Trophoblast cell (in vitro differentiated cells and primary cell): Measurements from ENCODE around the gene CUX1.

Source experiments
- DNase-seq, 2 donors: peaks; one replicate each; pipeline ENCODE4 v3.0.0-alpha.2; 2016
- H2AFZ ChIP-seq: 2 replicates; pipeline ENCODE4 v1.6.1; 2013; ENCODE audit warnings: low read length, moderate library complexity, mild to moderate bottlenecking; ENCODE audit not compliant: insufficient read depth, poor library complexity
- H2AK5ac ChIP-seq: 2 replicates; pipeline ENCODE4 v1.6.1; 2013; ENCODE audit warnings: mild to moderate bottlenecking, low read length
- H2BK120ac ChIP-seq: 2 replicates; pipeline ENCODE4 v1.6.1; 2013; ENCODE audit warnings: low read length, mild to moderate bottlenecking, moderate library complexity; ENCODE audit not compliant: insufficient read depth, poor library complexity
- H2BK12ac ChIP-seq: 2 replicates; pipeline ENCODE4 v1.6.1; 2013; ENCODE audit warnings: mild to moderate bottlenecking, low read length, moderate library complexity
- H2BK5ac ChIP-seq: 2 replicates; pipeline ENCODE4 v1.6.1; 2013; ENCODE audit warnings: low read length, low read depth, moderate library complexity, mild to moderate bottlenecking; ENCODE audit not compliant: poor library complexity
- H3K14ac ChIP-seq: 2 replicates; pipeline ENCODE4 v1.6.1; 2013; ENCODE audit warnings: mild to moderate bottlenecking, low read length
- H3K18ac ChIP-seq: 2 replicates; pipeline ENCODE4 v1.6.1; 2013; ENCODE audit warnings: mild to moderate bottlenecking, low read length
- H3K23ac ChIP-seq: 2 replicates; pipeline ENCODE4 v1.6.1; 2013; ENCODE audit warnings: low read length
- H3K27ac ChIP-seq: 2 replicates; pipeline ENCODE4 v1.5.1; 2013; ENCODE audit warnings: low read depth, mild to moderate bottlenecking, inconsistent platforms, low read length, moderate library complexity
- H3K27me3 ChIP-seq: 2 replicates; pipeline ENCODE4 v1.6.1; 2013; ENCODE audit warnings: inconsistent platforms, mild to moderate bottlenecking, low read length, moderate library complexity; ENCODE audit not compliant: insufficient read depth
- H3K36me3 ChIP-seq, 2 experiments: 1 replicate in 1 of 2; 2 replicates in 1 of 2; pipeline ENCODE4 v1.6.1; 2013; ENCODE audit warnings: low read length in 2 of 2, mild to moderate bottlenecking in 2 of 2, moderate library complexity in 1 of 2; ENCODE audit not compliant: insufficient read depth in 2 of 2, control insufficient read depth in 1 of 2
- H3K4ac ChIP-seq: 2 replicates; pipeline ENCODE4 v1.6.1; 2013; ENCODE audit warnings: low read depth, mild to moderate bottlenecking, low read length, moderate library complexity
- H3K4me1 ChIP-seq, 2 experiments: 1 replicate in 1 of 2; 2 replicates in 1 of 2; pipeline ENCODE4 v1.6.1; 2013; ENCODE audit warnings: low read length in 2 of 2, mild to moderate bottlenecking in 2 of 2, moderate library complexity in 1 of 2; ENCODE audit not compliant: insufficient read depth in 2 of 2, control insufficient read depth in 1 of 2
- H3K4me2 ChIP-seq: 2 replicates; pipeline ENCODE4 v1.6.1; 2013; ENCODE audit warnings: inconsistent platforms, mild to moderate bottlenecking, low read length, moderate library complexity
- H3K4me3 ChIP-seq: 2 replicates; pipeline ENCODE4 v1.5.1; 2013; ENCODE audit warnings: mild to moderate bottlenecking, low read depth, low read length, inconsistent platforms
- H3K79me1 ChIP-seq: one replicate; pipeline ENCODE4 v1.6.1; 2013; ENCODE audit warnings: low read length
- H3K79me2 ChIP-seq: 2 replicates; pipeline ENCODE4 v1.6.1; 2013; ENCODE audit warnings: low read length, mild to moderate bottlenecking; ENCODE audit not compliant: control insufficient read depth, insufficient read depth, poor library complexity
- H3K9ac ChIP-seq: 2 replicates; pipeline ENCODE4 v1.6.1; 2013; ENCODE audit warnings: mild to moderate bottlenecking, low read length
- H3K9me3 ChIP-seq: 2 replicates; pipeline ENCODE4 v1.6.1; 2013; ENCODE audit warnings: low read depth, mild to moderate bottlenecking, control low read depth, inconsistent platforms, low read length; ENCODE audit not compliant: insufficient read depth
- H4K12ac ChIP-seq: 2 replicates; pipeline ENCODE4 v1.6.1; 2013; ENCODE audit warnings: low read depth, mild to moderate bottlenecking, low read length, moderate library complexity
- H4K8ac ChIP-seq: 2 replicates; pipeline ENCODE4 v1.6.1; 2013; ENCODE audit warnings: low read depth, mild to moderate bottlenecking, low read length, moderate library complexity
- H4K91ac ChIP-seq: one replicate; pipeline ENCODE4 v1.6.1; 2013; ENCODE audit warnings: low read depth, mild to moderate bottlenecking, low read length, moderate library complexity
- WGBS: extraction: QIAGEN DNeasy Blood & Tissue Kit; methylation state at CpG from one replicate; pipeline ENCODE4 v1.1.7; 2013; ENCODE audit warnings: missing lambda C conversion rate; ENCODE audit not compliant: insufficient read length, insufficient coverage; ENCODE audit errors: extremely low coverage; 5-methylcytosine and 5-hydroxymethylcytosine counted together

The CUX1 gene

GRCh38 chr7:102175423-102176170 lies 358.2 kb downstream of the CUX1 start:
- no peak overlapping the region for H3K4me2 ChIP-seq
- no peak overlapping the region for H3K14ac ChIP-seq
- no peak overlapping the region for H3K9ac ChIP-seq
- no peak for DNase-seq
- no peak overlapping the region for H2BK5ac ChIP-seq
- H3K27ac ChIP-seq = no peak overlapping the region
- H3K4ac ChIP-seq = no peak overlapping the region
- H4K12ac ChIP-seq = no peak overlapping the region
- no peak overlapping the region for H2BK12ac ChIP-seq
- no peaks in the 10 kb centered on the region for H3K79me1 ChIP-seq
- no peak overlapping the region for H4K91ac ChIP-seq
- H2AK5ac ChIP-seq = no peak overlapping the region
- no peaks in the 10 kb centered on the region for H3K4me1 ChIP-seq
- H3K4me3 ChIP-seq = no peak overlapping the region
- no peak overlapping the region for H3K23ac ChIP-seq
- peaks cover 2% of the 10 kb centered on the region for H3K9me3 ChIP-seq
- H3K27me3 ChIP-seq = no peaks in the 10 kb centered on the region
- H3K36me3 ChIP-seq = peaks cover 40 to 41% of the 10 kb centered on the region in 2 experiments
- WGBS = no CpG with 5 or more reads among the region's 24 CpGs
- no peaks in the 10 kb centered on the region for H3K79me2 ChIP-seq
- no peak overlapping the region for H2AFZ ChIP-seq
- no peak overlapping the region for H2BK120ac ChIP-seq
- H4K8ac ChIP-seq = no peak overlapping the region
- H3K18ac ChIP-seq = no peak overlapping the region

- DNase-seq = no peak
- Histone ChIP-seq H4K12ac (no peak overlapping the region), H2BK5ac (no peak overlapping the region), H4K91ac (no peak overlapping the region), H4K8ac (no peak overlapping the region), H3K79me1 (no peaks in the 10 kb centered on the region), H3K27me3 (no peaks in the 10 kb centered on the region), H3K23ac (no peak overlapping the region), H3K9me3 (peaks cover 2% of the 10 kb centered on the region), H2AFZ (no peak overlapping the region), H3K14ac (no peak overlapping the region), H3K4ac (no peak overlapping the region), H3K4me2 (no peak overlapping the region), H3K4me3 (no peak overlapping the region), H2BK120ac (no peak overlapping the region), H3K4me1 (no peaks in the 10 kb centered on the region), H3K27ac (no peak overlapping the region), H3K18ac (no peak overlapping the region), H3K79me2 (no peaks in the 10 kb centered on the region), H3K36me3 (peaks cover 32 to 42% of the 10 kb centered on the region in 2 experiments), H2AK5ac (no peak overlapping the region), H3K9ac (no peak overlapping the region), H2BK12ac (no peak overlapping the region)
- WGBS = no CpG with 5 or more reads among the region's 18 CpGs
Measured at GRCh38 chr7:102178410-102178809, 361.0 kb downstream of the CUX1 start.

DNA sequence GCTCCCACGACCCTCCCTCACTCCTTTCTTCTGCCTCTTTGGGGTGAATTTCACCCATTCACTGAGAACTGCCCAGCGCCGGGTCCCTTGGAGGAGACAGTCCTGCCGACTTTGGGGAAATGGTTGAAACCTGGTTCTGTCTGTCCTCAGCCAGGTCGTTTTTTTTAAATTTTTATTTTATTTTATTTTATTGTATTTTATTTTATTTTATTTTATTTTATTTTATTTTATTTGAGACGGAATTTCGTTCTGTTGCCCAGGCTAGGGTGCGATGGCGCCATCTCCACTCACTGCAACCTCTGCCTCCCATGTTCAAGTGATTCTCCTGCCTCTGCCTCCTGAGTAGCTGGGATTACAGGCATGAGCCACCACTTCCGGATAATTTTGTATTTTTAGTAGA lies 363.3 kb downstream of the CUX1 start:
- Histone ChIP-seq H3K27ac (no peak overlapping the region), H2BK5ac (no peak overlapping the region), H3K4me2 (no peak overlapping the region), H2AK5ac (no peak overlapping the region), H3K4me3 (no peak overlapping the region), H3K9me3 (peaks cover 2% of the 10 kb centered on the region), H4K91ac (no peak overlapping the region), H3K4ac (no peak overlapping the region), H3K9ac (no peak overlapping the region), H3K23ac (no peak overlapping the region), H3K18ac (no peak overlapping the region), H3K27me3 (no peaks in the 10 kb centered on the region), H3K79me2 (no peaks in the 10 kb centered on the region), H2BK120ac (no peak overlapping the region), H3K79me1 (no peaks in the 10 kb centered on the region), H2BK12ac (no peak overlapping the region), H3K4me1 (no peaks in the 10 kb centered on the region), H4K8ac (no peak overlapping the region), H3K36me3 (peaks cover 34 to 39% of the 10 kb centered on the region in 2 experiments), H2AFZ (no peak overlapping the region), H3K14ac (no peak overlapping the region), H4K12ac (no peak overlapping the region)
- no CpG with 5 or more reads among the region's 10 CpGs for WGBS
- no peak for DNase-seq

GRCh38 chr7:102181517-102181916 lies 364.1 kb downstream of the CUX1 start:
- Histone ChIP-seq H3K14ac (no peak overlapping the region), H3K79me2 (no peaks in the 10 kb centered on the region)
- no CpG with 5 or more reads among the region's 8 CpGs for WGBS

More at GRCh38 chr7:102181517-102181916, 364.1 kb downstream of the CUX1 start:
- Histone ChIP-seq H3K9ac (no peak overlapping the region), H3K9me3 (no peaks in the 10 kb centered on the region), H3K27me3 (no peaks in the 10 kb centered on the region), H2AK5ac (no peak overlapping the region), H3K79me1 (no peaks in the 10 kb centered on the region), H3K36me3 (peaks cover 33 to 43% of the 10 kb centered on the region in 2 experiments), H4K8ac (no peak overlapping the region), H3K27ac (no peak overlapping the region), H3K4me3 (no peak overlapping the region), H4K91ac (no peak overlapping the region), H3K4ac (no peak overlapping the region), H2BK120ac (no peak overlapping the region), H2BK5ac (no peak overlapping the region), H2BK12ac (no peak overlapping the region), H3K23ac (no peak overlapping the region), H3K4me2 (no peak overlapping the region), H4K12ac (no peak overlapping the region), H2AFZ (no peak overlapping the region), H3K18ac (no peak overlapping the region), H3K4me1 (no peaks in the 10 kb centered on the region)
- no peak for DNase-seq
